SK-N-SH treated with all-trans-retinoic acid at 6 μM for 48 hours (cell line): ENCODE data around the gene XPO4.

Experiments used
- ATAC-seq: fragments of 200-7000 bp; cut with Tn5 transposase; 3 replicates; pipeline ENCODE4 v1.9.1; 2020; ENCODE audit warnings: mild to moderate bottlenecking, moderate library complexity
- ARNTL ChIP-seq: fragments of 450-650 bp; formaldehyde crosslinking; IDR thresholded peaks from 2 replicates; pipeline ENCODE4 v1.5.0; 2020; ENCODE audit warnings: low read depth, mild to moderate bottlenecking, moderate library complexity, borderline replicate concordance
- BACH2 ChIP-seq: fragments of 250-450 bp; sonication (Bioruptor Pico); IDR thresholded peaks from 2 replicates; pipeline ENCODE4 v1.9.0; 2021; ENCODE audit warnings: mild to moderate bottlenecking, borderline replicate concordance
- CREB5 ChIP-seq: fragments of 250-450 bp; sonication (Bioruptor Pico); IDR thresholded peaks from 2 replicates; pipeline ENCODE4 v1.5.1; 2020; ENCODE audit warnings: low read depth, mild to moderate bottlenecking, moderate library complexity
- CSDC2 ChIP-seq: fragments of 250-450 bp; sonication (Bioruptor Pico); IDR thresholded peaks from 2 replicates; pipeline ENCODE4 v1.5.0; 2020; ENCODE audit warnings: mild to moderate bottlenecking, moderate library complexity
- ESRRG ChIP-seq: fragments of 250-450 bp; sonication (Bioruptor Pico); IDR thresholded peaks from 2 replicates; pipeline ENCODE4 v1.6.1; 2021; ENCODE audit warnings: mild to moderate bottlenecking
- GLIS3 ChIP-seq: fragments of 250-450 bp; sonication (Bioruptor Pico); IDR thresholded peaks from 2 replicates; pipeline ENCODE4 v1.5.0; 2020; ENCODE audit warnings: mild to moderate bottlenecking, moderate library complexity
- ISL1 ChIP-seq: fragments of 250-450 bp; sonication (Bioruptor Pico); IDR thresholded peaks from 2 replicates; pipeline ENCODE4 v2.1.2; 2022; ENCODE audit warnings: mild to moderate bottlenecking, moderate library complexity
- OSR1 ChIP-seq: fragments of 250-450 bp; sonication (Bioruptor Pico); IDR thresholded peaks from 2 replicates; pipeline ENCODE4 v1.8.0; 2022; ENCODE audit warnings: moderate library complexity, mild to moderate bottlenecking, inconsistent platforms
- PPARA ChIP-seq: fragments of 250-450 bp; sonication (Bioruptor Pico); IDR thresholded peaks from 2 replicates; pipeline ENCODE4 v1.5.0; 2020; ENCODE audit warnings: mild to moderate bottlenecking, borderline replicate concordance
- RARB ChIP-seq: fragments of 250-450 bp; sonication (Bioruptor Pico); IDR thresholded peaks from 2 replicates; pipeline ENCODE4 v1.8.0; 2021; ENCODE audit warnings: mild to moderate bottlenecking, moderate library complexity
- SNAI2 ChIP-seq: fragments of 250-450 bp; sonication (Bioruptor Pico); IDR thresholded peaks from 2 replicates; pipeline ENCODE4 v1.5.0; 2020; ENCODE audit warnings: mild to moderate bottlenecking, moderate library complexity
- TCF4 ChIP-seq: fragments of 250-450 bp; sonication (Bioruptor Pico); IDR thresholded peaks from 2 replicates; pipeline ENCODE4 v1.8.0; 2021; ENCODE audit warnings: mild to moderate bottlenecking, moderate library complexity, borderline replicate concordance
- TOX ChIP-seq: fragments of 250-450 bp; sonication (Bioruptor Pico); IDR thresholded peaks from 2 replicates; pipeline ENCODE4 v1.8.0; 2021; ENCODE audit warnings: mild to moderate bottlenecking, moderate library complexity, borderline replicate concordance
- TSHZ2 ChIP-seq: fragments of 250-450 bp; sonication (Bioruptor Pico); IDR thresholded peaks from 2 replicates; pipeline ENCODE4 v1.5.0; 2020; ENCODE audit warnings: mild to moderate bottlenecking, moderate library complexity
- ZC3H10 ChIP-seq: fragments of 250-450 bp; sonication (Bioruptor Pico); IDR thresholded peaks from 2 replicates; pipeline ENCODE4 v1.5.1; 2021; ENCODE audit warnings: mild to moderate bottlenecking, moderate library complexity
- ZFP3 ChIP-seq: fragments of 250-450 bp; sonication (Bioruptor Pico); IDR thresholded peaks from 2 replicates; pipeline ENCODE4 v1.5.0; 2020; ENCODE audit warnings: mild to moderate bottlenecking, moderate library complexity
- ZFP30 ChIP-seq: fragments of 450-650 bp; formaldehyde crosslinking; IDR thresholded peaks from 2 replicates; pipeline ENCODE4 v1.5.0; 2022; ENCODE audit warnings: mild to moderate bottlenecking, moderate library complexity
- ZNF565 ChIP-seq: fragments of 450-650 bp; formaldehyde crosslinking; conservative IDR thresholded peaks from 2 replicates; pipeline ENCODE4 v1.5.0; 2020; ENCODE audit warnings: low read depth, mild to moderate bottlenecking, moderate library complexity
- ZNF70 ChIP-seq: fragments of 450-650 bp; formaldehyde crosslinking; IDR thresholded peaks from 2 replicates; pipeline ENCODE4 v1.5.0; 2020; ENCODE audit warnings: mild to moderate bottlenecking, moderate library complexity
- TF ChIP-seq, protein P1 (sequence below): fragments of 250-450 bp; sonication (Bioruptor Pico); IDR thresholded peaks from 2 replicates; pipeline ENCODE4 v1.5.1; 2021; ENCODE audit warnings: mild to moderate bottlenecking, moderate library complexity

The XPO4 gene

DNA sequence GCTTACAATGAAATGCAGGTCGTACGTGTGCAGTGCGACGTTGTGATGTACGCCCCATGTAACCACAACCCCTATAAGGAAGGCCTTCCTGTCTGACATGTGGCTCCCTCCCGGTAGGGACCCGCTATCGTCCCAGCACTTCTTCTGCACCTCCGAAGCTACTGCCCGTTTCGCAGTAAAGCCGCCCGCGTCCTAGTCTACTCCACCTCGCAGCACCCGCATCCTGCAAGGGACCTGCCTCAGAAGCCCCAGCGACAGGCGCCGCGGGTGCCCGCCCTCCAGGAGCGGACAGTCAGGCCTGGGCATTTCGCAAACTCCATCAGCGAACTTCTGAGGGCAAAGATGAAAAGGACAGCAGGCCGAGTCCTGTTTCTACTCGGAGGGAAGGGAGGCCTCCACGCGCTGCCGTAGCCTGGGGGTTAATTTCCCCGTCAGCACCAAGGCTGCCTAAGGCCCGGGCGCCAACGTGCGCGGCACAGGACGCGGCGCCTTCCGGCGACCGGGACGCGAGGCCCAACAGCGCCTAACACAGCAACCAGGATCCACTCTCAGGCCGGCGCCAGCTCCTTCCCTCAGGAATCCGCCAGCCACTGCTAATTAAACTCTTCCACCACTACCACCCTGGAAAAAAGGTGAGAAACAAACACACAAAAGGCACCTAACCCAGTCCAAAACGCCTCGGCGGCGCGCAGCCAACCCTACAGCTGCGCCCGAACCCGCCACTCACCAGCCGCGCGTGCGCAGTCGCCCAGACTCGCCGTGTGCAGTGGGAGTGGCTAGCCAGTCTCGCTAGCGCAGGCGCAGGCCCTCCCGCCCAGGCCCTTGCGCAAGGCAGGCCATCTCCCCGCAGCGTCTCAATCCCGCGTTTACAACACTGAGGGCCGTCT is 129.1 kb downstream of the XPO4 start, which contains the start of gene EEF1AKMT1:
EEF1AKMT1 (minus strand) TSS at position 768 of the 887 bp plus-strand sequence. CDS start 16,363 bp downstream, outside the sequence.
- peak; percentile 96 for ATAC-seq
- TF ChIP-seq ZC3H10 (no peak), ZFP3 (CRISPR knock-in tag) (0 out of 2 replicates have a peak, but pooled peaks have one; percentile 57), TOX (CRISPR knock-in tag) (no peak), GLIS3 (CRISPR knock-in tag) (peak; percentile 58; the same call in 1 of the 2 replicates), PPARA (CRISPR knock-in tag) (no peak), CSDC2 (CRISPR knock-in tag) (peak; percentile 79; the same call in 1 of the 2 replicates)

DNA sequence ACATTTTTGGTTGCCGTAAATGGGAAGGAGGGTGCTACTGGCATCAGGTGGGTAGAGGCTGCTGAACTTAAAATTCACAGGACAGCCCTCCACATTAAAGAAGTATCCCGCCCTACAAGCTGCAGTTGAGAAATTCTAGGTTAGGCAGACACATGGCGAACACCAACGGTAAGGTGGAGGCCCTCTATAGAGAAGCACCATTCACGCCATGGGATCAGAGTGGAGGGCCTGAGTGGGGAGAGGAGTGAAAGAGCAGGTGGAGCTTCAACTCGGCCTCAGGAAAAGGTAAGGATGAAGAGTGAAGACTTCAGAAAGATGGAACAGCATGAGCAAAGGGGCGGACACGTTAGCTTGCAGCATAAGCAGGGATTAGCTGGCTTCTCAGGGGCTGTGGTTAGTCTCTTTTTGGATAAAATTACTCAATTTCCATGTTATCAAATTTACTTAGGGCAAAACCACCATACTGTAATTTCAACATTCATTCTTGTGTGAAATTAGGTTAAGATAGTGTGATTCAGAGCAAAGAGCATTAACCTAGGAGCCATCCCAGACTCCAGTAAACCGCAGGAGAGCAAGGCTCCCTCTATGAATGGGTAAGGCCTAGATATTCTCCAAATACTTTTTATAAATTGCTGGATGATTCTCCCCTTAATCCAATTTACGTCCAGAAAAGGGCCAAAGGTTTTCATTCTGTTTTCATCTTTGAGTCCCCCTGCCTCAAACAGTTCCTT is 130.0 kb downstream of the XPO4 start:
- 0 out of 3 replicates have a peak, but pooled peaks have one; percentile 10 for ATAC-seq
- no peak for TF ChIP-seq PPARA (CRISPR knock-in tag)
- TF ChIP-seq ZFP30 (CRISPR knock-in tag) = no peak
- no peak for TF ChIP-seq GLIS3 (CRISPR knock-in tag)
- TF ChIP-seq ISL1 (CRISPR knock-in tag) = peak; percentile 66
- TF ChIP-seq CSDC2 (CRISPR knock-in tag) = 0 out of 2 replicates have a peak, but pooled peaks have one; percentile 9
- 0 out of 2 replicates have a peak, but pooled peaks have one; percentile 44 for TF ChIP-seq CREB5
- TF ChIP-seq, all 23 proteins: peak for 3

GRCh38 chr13:20769834-20770233 is 132.7 kb downstream of the XPO4 start:
- TF ChIP-seq ISL1 (CRISPR knock-in tag) (no peak), ZFP30 (CRISPR knock-in tag) (no peak)
- TF ChIP-seq, protein P1, sequence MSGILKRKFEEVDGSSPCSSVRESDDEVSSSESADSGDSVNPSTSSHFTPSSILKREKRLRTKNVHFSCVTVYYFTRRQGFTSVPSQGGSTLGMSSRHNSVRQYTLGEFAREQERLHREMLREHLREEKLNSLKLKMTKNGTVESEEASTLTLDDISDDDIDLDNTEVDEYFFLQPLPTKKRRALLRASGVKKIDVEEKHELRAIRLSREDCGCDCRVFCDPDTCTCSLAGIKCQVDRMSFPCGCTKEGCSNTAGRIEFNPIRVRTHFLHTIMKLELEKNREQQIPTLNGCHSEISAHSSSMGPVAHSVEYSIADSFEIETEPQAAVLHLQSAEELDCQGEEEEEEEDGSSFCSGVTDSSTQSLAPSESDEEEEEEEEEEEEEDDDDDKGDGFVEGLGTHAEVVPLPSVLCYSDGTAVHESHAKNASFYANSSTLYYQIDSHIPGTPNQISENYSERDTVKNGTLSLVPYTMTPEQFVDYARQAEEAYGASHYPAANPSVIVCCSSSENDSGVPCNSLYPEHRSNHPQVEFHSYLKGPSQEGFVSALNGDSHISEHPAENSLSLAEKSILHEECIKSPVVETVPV (CRISPR knock-in tag) = no peak
- no peak for ATAC-seq

DNA sequence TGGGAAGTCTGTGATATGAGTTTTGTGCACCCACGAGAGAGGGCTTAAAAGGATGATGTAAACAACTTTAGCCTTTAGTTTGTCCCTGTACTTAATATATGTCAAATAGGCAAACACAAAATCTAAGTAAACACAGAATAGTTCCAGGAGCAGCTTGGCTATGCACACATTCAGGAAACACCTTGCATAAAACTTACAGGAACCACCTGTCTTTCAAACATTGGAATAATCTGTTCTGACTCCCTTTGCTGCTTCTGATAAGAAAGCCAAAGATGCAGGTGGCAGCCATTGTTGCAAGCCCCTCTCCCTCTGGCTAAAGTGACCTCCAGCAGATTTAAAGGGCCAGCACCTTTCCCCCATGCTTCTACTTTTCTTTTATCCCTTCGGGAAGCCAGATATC is 133.5 kb downstream of the XPO4 start:
- TF ChIP-seq CREB5 (no peak), RARB (CRISPR knock-in tag) (no peak), BACH2 (CRISPR knock-in tag) (no peak), ISL1 (CRISPR knock-in tag) (no peak), ZFP3 (CRISPR knock-in tag) (no peak), ARNTL (CRISPR knock-in tag) (no peak), ZC3H10 (no peak), TCF4 (CRISPR knock-in tag) (no peak), OSR1 (CRISPR knock-in tag) (no peak), CSDC2 (CRISPR knock-in tag) (no peak), SNAI2 (no peak)
- ATAC-seq = no peak

GRCh38 chr13:20767309-20767943 is 135.1 kb downstream of the XPO4 start:
- TF ChIP-seq ZFP3 (CRISPR knock-in tag) (no peak), ZFP30 (CRISPR knock-in tag) (peak; percentile 90)
- no peak for ATAC-seq

GRCh38 chr13:20760872-20761271 is 141.7 kb downstream of the XPO4 start:
- no peak for TF ChIP-seq CREB5
- no peak for TF ChIP-seq TSHZ2 (CRISPR knock-in tag)
- TF ChIP-seq ZNF565 (CRISPR knock-in tag) = no peak
- TF ChIP-seq OSR1 (CRISPR knock-in tag) = no peak
- no peak for TF ChIP-seq ISL1 (CRISPR knock-in tag)
- no peak for TF ChIP-seq ESRRG (CRISPR knock-in tag)
- TF ChIP-seq SNAI2 = no peak
- TF ChIP-seq ZNF70 (CRISPR knock-in tag) = no peak
- no peak for ATAC-seq
